HG02678 (cell line): ENCODE measurements around the gene ITGA3.

Source experiments
- ATAC-seq: cut with Tn5 transposase; IDR thresholded peaks from one replicate; pipeline ENCODE4 v1.9.1; 2021; ENCODE audit warnings: mild to moderate bottlenecking, moderate library complexity; ENCODE audit not compliant: unreplicated experiment

ITGA3 gene

GRCh38 chr17:50066995-50067394 lies 11.1 kb downstream of the ITGA3 start:
- no peak for ATAC-seq

- no peak for ATAC-seq
These were observed 12.1 kb downstream of the ITGA3 start for GRCh38 chr17:50067996-50068395.

- no peak for ATAC-seq
These were observed 15.2 kb downstream of the ITGA3 start for GRCh38 chr17:50070908-50071680.

- no peak for ATAC-seq
These were observed 15.8 kb downstream of the ITGA3 start for GRCh38 chr17:50071692-50072091.

GRCh38 chr17:50072130-50072529 lies 16.2 kb downstream of the ITGA3 start:
- ATAC-seq: no peak

GRCh38 chr17:50072925-50073324 lies 17.0 kb downstream of the ITGA3 start:
- ATAC-seq: no peak

- no peak for ATAC-seq
These were observed 18.3 kb downstream of the ITGA3 start for GRCh38 chr17:50074227-50074626.

GRCh38 chr17:50075446-50076032 lies 19.6 kb downstream of the ITGA3 start:
- no peak for ATAC-seq

- ATAC-seq: no peak
These were observed 20.3 kb downstream of the ITGA3 start for GRCh38 chr17:50076221-50076590.

- no peak for ATAC-seq
These were observed 20.8 kb downstream of the ITGA3 start for GRCh38 chr17:50076591-50077235.

GRCh38 chr17:50078430-50078829 lies 22.5 kb downstream of the ITGA3 start:
- ATAC-seq: no peak

- ATAC-seq: no peak
These were observed 23.6 kb downstream of the ITGA3 start for GRCh38 chr17:50079334-50080095.

- ATAC-seq: no peak
These were observed 24.2 kb downstream of the ITGA3 start for GRCh38 chr17:50080096-50080480.

- no peak for ATAC-seq
These were observed 24.9 kb downstream of the ITGA3 start for GRCh38 chr17:50080827-50081226.

GRCh38 chr17:50081757-50082156 lies 25.8 kb downstream of the ITGA3 start:
- ATAC-seq: no peak

GRCh38 chr17:50087246-50087911 lies 31.5 kb downstream of the ITGA3 start:
- ATAC-seq: no peak

GRCh38 chr17:50087912-50088405 lies 32.0 kb downstream of the ITGA3 start:
- no peak for ATAC-seq

GRCh38 chr17:50088952-50089825 lies 33.3 kb downstream of the ITGA3 start:
- no peak for ATAC-seq

- ATAC-seq: no peak
These were observed 34.2 kb downstream of the ITGA3 start for GRCh38 chr17:50090071-50090470.
